ENCODE data around the gene MRFAP1L1.
"Not testable (repeated sequence)": the region's sequence is repeated elsewhere in the genome, so short reads cannot be mapped to it uniquely, and the experiment has no call there.

The MRFAP1L1 gene

DNA sequence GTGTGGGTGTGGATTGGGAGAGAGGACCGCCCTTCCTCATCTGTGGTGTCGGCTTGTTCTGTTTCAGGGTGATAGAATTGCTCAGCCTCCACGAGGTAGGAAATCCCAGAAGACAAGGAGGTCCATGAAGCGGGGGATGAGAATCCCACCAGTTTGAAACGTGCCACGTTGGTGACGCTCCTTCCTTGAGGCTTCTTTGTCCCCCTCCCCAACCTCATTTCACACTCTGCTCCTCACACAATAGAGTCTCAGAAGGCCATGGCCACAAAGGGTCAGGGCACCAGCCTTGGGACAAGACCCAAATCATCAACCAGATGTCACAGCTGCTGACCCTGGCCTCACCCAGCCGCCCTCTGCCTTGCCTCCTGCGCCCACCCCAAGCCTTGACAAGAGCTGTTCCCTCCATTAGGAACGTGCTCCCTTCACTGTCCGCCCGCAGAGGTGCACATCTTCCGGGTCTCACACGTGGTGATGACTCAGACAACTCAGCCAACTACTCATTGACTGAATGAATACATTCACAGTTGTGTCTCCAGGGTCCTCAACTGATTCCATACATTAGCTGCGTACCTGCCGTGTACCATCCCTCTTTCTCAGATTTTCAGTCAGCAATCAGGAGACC is 24.6 kb upstream of the MRFAP1L1 start:
- no peak for DNase-seq (ENCODE audit: low read depth)

DNA sequence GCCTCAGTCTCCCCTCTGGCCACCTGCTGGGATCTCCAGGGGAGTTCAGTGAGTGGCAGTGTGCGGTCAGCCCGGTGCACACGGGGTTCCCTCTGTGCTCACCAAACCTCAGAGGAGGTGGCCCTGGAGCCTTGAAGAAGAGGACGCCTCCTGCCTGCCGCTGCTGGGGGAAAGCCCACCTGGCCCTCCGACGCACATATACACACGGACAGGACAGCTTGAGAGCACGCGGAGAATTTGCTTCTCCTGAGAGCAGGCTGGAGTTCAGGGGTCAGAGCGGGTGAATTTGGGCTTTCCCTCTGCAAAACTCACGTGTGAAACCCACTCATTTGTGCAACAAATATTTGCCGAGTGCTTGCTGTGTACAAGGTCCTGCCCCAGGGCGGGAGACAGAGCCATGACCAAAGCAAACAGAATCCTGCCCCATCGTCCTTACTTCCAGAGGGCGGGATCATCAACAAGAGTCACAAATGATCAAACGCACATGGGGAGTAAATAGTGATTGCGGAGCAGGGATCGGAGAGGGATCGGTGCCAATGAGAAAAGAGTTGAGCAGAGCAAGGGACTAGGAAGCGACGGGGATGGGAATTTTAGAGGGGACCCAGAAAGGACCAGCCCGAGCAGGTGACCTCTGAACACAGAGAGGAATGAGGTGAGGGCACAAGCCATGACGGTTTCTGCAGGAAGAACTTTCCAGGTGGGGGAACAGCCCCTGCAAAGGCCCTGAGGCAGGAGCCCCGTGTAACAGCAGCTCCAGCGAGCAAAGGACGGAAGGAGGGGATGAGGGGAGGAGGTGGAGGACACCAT is 23.9 kb upstream of the MRFAP1L1 start:
- DNase-seq (ENCODE audit: low read depth): no peak

DNA sequence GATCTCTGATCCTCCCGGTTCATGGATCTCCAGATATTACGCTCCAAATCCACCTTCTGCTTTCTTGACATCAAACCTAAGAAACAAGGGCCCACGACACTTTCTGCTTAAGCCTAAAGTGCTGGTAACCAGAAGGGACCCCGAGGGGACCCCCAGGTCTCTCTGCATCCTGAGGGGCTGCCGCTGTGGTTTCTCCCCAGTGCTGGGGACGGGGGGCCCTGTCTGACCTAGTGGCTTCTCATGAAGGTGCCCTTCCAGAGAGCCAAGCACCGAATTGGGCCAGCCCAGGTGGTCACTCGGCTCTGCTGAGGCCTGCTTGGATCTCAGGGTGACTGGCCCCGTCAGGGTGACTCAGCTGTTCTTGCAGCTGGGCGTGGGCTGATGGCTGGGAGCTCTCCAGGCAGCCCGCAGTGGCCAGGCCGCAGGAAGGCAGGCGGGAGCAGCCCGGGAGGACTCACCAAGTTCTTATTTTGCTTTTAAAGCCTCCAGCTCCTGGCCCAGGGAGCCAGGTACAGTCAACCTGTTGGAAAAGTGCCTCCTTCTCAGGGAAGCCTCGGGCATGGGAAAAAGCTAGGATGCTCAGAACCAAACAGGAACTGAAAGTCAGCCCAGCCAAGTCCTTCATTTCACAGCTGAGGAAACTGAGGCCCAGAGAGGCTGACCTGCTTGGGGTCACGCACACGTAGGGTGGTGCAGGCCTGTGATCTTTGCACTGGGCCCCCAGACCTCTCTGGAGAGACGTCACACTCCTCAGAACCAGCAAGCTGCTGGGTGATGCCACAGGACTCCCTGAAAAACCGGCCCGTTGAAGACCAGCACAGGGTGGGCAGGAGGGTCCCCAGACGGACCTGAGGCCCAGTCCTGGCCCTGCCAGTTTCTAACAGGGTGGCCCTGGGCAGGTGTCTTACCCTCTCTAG is 23.0 kb upstream of the MRFAP1L1 start:
- no peak for DNase-seq (ENCODE audit: low read depth)

DNA sequence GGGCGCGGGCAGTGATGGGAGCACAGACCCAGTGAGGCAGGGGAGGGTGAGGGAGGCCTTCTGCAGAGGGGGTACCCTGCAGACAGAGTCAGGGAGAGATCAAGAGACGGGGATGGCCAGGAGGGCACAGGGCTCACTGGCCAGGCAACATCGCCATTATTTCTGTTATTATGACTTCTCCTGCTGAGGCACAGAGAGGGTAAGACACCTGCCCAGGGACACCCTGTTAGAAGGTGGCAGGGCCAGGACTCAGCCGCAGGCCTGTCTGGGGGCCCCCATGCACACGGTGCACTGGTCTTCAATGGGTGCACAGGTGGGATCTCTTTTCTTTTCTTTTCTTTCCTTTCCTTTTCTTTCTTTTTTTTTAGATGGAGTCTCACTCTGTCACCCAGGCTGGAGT is 22.1 kb upstream of the MRFAP1L1 start:
- no peak for DNase-seq (ENCODE audit: low read depth)

DNA sequence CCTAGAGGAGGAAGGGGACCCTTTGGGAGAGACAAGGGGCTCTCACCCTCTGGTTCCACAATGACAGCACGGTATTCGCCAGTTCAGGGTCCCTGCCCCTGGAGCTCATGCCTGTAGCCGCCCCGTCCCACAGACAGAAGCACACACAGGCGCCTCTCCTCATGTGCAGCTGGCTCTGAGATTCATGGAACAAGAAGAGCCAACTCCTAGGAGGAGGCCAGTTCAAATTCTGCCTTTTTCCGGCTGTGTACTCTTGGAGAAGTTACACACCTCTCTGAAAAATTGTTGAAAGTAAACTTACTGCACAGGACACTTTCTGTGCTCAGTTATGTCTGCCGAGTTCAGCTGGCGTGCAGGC is 21.6 kb upstream of the MRFAP1L1 start:
- DNase-seq (ENCODE audit: low read depth): no peak

DNA sequence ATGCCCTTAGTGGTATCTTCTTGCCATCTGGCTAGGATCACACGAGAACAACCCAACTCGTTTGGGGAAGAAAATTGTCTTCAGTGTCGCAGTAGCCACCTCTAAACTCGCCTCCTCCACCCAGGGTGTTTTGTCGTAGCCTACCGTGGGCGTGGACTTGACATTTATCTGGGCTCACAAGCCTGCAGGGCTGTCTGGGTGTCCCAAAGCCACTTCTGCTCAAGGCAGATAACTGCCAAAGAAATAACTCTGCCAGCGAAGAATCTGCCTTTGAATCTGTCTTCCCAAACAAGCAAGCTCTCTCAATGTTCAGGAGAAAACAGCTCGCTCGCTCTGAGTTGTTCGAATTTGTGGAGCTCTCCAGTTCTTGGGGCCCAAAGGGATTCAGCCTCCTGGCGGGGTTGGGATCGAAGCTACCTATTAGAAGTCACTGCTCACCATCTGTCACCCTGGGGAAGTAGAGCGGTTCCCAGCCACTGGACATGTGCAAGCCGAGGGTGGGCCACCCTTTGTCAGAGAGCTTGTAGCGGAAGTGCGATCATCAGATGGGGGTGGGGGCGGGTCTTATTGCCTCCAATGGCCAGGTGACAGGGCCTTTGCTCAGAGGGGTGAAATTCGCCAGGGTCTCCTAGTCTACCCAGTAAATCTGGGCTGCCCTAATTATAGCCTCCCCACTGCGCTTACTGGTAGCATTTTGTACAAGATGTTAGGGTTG is 21.1 kb upstream of the MRFAP1L1 start:
- no peak for DNase-seq (ENCODE audit: low read depth)

DNA sequence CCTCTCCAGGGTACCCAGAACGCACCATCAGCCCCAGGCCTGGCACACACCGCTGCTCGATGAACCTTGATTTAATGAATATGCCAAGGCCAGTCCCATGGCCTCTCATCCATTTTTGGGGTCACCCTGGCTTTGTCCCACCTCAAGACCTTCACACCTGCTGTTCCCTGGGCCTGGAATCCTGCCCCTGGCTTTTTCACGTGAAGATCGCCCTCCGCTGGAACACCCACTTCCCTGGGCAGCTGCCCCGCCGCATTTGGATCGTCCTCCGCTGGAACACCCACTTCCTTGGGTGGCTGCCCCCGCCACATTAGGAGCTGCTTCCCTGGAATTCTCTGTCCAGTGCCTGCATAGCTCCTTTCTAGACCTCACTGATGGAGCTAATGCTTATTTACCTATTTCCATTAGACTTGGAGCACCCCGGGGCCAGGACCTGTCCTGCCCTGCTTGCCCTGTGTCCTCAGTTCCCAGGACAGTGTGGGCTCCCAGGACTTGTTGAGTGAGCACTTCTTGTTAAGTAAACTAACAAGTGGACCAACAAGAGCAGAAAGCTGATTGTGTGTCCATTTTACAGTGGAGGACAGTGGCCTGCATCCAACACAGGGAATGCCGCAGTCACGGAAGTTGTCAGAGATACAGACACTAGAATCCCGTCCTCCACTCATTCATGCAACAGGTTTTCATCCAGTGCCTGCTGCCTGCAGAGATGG is 18.8 kb upstream of the MRFAP1L1 start:
- no peak for DNase-seq (ENCODE audit: low read depth)

DNA sequence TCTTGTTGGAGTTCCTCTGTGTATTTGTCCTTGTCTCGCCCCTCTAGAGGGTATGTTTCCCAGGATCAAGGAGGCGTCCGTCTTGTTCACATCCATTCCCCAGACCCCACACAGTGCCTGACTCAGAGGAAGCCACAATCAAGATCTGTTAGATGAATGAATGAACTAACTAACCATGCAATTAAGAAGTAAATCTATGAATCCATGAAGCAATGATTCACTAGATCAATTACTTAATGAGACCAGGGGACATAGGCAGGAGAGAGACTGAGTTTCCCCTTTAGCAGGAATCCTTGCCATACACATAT is 18.2 kb upstream of the MRFAP1L1 start:
- no peak for DNase-seq (ENCODE audit: low read depth)

DNA sequence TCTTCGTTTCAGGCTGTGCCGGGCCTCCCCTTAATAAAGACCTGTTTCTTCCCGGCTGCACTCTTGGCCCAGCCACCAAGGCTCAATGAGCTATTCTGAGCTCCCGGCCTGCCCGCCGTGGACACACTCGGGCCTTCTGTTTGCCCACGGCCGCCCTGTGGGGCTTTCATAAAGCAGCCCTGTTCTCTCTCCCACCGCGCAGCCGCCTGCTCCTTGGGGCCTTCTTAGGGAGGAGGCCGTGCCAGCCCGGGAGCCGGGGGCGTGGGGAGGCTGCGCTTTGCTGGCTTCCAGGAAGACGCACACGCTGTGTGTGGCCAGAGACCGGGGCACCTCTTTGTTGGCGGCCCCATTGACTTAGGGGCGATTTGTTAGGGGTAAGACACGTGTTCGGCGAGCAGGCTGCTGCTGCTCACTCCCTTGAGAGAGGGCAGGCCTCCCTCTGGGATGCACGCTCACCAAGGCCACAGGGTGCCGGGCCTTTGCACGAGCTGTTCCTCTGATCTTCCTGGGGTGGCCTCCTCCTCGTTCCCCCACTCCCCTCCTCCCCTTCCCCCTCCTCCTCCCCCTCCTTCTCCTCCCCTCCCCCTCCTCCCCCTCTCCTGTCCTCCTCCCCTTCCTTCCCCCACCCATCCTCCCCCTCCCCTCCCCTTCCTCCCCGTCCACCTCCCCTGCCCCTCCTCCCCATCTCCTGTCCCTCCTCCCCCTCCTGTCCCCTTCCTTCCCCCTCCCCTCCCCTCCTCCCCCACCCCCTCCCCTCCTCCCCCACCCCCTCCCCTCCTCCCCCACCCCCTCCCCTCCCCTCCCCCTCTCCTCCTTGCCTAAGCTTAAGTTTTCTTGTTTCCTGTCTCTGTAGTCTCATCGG is 17.6 kb upstream of the MRFAP1L1 start:
- no peak for DNase-seq (ENCODE audit: low read depth)

DNA sequence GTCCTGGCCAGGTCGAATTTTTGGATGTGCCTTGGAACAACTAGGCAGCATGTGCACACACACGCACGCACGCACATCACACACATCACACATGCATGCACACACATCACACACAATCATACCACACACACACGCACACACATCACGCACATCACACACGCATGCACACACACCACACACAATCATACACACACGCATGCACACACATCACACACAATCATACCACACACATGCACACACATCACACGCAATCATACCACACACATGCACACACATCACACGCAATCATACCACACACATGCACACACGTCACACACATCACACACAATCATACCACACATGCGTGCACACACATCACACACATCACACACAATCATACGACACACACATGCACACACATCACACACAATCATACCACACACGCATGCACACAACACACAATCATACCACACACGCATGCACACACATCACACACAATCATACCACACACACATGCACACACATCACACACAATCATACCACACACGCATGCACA is 15.8 kb upstream of the MRFAP1L1 start:
- not testable (repeated sequence) for DNase-seq (ENCODE audit: low read depth)

DNA sequence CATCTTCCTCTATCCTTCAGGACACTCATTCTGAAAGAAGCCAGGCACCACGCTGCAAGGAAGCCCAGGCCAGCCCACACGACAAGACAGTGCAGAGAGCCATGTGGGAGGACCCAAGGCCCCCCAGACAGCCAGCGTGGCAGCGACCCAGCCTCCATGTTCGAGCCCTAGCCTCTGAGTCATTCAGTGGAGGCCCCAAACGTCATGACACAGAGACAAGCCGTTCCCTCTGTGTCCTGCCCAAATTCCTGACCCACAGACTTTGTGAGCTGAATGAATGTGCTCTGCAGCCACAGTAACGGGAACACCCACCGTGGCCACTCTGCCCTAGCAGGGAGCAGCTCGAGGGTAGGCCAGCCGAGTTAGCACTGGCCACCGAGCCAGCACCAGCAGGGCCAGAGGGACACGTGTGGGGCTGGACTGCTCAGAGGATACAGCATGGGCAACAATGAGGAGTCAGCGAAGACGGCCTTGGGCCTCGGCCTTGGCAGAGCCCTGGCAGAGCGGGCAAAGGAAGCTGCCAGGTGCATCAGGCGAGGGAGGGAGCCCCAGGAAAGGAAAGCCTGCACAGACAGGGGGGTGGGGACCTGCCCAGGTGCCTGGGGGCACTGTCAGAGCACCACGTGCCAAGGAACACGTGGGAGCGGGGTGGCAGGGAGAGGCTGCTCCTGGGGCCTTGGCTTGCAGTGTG is 14.9 kb upstream of the MRFAP1L1 start:
- DNase-seq (ENCODE audit: low read depth): no peak

DNA sequence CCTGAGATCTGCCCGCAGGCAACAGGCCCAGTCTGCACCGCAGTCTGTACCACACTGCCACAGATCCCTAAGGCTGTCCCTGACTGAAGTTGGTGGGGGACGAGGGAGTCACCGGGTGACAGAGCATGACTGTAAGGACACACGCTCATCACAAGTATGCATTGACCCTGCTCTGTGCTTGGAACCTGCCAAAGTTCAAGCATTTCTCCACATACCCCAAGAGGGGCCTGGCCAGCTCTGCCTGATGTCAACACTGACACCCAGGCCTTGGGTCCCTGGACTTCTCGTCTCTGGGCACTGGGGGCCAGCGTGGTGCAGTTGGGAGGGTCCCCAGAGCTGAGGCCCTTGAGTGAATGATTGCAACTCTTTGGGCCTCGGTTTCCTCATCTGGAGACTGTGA is 14.2 kb upstream of the MRFAP1L1 start:
- DNase-seq (ENCODE audit: low read depth): no peak

DNA sequence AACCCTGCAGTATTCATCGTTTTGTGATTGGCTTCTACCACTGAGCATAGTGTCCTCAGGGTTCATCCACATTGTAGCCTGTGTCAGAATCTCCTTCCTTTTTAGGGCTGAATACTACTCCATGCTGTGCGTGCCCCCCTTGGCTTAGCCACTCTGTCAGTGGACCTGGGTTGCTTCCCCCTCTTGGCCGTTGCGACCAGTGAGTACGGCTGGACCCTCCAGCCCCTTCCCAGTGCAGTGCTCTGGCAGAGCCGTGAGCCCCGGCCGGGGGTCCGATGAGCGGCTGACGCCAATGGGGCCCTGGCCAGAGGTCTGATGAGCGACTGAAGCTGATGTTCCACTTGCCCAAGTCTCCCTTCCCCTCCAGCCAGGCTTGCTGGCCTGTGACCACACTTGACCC is 13.2 kb upstream of the MRFAP1L1 start:
- no peak for DNase-seq (ENCODE audit: low read depth)

DNA sequence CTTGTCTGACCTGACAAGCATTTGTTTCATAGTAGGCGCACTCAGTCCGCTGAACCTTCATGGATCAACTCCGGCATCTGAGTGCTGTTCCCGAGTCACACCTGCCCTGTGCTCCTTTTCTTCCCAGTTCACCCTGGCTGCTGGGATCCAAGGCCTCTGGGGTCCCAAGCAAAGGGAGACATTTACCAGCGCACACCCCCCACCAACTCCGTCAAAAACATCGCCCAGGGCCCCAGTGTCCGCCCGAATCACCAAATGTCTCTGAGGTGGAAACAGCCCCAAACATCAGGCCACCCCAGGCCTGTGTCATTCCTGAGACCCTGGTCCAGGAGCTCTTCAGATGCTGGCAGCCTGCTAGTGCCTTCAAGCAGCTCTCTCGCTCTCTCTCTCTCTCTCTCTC is 11.5 kb upstream of the MRFAP1L1 start:
- no peak for DNase-seq (ENCODE audit: low read depth)

DNA sequence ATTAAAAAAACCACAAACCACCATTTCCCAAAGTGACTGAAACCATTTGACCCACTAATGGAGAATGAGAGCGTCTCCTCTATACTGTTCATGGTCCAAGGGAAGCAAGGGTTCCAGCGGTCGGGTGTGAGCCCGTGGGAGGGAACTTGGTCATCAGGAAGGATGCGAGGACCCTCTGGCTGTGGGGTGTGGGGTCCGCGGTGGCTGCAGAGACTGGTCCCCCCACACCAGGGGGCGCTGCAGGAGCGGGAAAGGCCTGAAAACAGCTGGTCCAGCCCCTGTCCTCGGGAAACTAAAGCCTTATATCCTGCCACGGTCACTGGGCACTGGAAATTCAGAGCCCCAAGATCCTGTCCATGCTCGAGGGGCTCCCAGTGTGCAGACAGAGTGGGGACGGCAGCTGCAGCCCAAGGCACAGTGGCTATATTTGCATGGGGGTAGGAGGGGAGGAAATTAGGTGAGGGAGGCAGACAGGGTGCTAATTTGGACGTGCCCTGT is 10.6 kb upstream of the MRFAP1L1 start:
- peak; percentile 69 for DNase-seq (ENCODE audit: low read depth)

DNA sequence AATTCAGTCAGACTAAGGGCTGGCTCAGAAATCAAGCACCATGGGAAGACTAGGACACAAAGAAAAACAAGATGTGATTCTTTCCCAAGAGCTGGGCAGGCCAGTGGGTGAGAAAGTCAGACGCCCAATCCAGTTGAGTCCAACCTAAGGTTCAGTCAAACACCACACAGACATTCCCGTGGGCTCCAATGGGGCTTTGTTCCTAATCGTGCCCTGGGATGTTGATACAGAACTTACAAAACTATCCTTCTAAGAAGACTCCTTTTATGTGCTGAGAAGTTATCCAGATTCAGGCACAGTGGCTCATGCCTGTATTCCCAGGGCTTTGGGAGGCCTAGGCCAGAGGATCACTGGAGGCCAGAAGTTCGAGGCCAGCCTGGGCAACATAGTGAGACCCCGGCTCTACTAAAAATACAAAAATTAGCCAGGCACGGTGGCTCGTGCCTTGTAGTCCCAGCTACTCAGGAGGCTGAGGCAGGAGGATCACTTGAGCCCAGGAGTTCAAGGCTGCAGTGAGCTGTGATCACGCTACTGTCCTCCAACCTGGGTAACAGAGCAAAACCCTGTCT is 10.0 kb upstream of the MRFAP1L1 start:
- no peak for DNase-seq (ENCODE audit: low read depth)

DNA sequence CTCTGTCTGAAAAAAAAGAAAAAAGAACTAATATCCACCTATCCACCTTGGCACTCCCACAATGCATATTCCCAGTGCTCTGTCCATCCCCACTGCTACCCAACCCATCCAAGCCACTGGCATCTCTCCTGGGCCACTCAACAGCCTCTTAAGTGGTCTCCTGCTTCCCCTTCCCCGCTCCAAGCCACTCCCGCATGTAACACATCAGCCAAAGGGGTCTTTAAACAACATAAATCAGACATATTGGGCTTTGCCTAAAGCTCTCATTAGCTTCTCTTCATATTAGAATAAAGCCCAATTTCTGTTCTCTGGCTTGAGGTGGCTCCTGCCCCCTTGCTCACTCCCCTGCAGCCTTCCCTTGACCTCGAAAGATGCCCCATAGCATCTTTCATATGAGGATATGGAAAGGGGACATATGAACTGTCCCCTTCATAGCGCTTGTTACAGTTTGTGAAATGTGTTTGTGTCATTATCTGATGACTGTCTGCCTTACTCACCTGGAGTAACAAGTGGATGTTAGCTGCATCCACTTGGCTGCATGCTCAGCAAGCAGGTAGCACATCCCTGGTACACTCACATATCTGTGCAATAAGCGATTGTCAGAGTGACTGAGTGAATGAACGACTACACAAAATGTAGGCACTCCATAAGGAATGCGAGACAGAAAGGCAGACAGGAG is 9.4 kb upstream of the MRFAP1L1 start:
- DNase-seq (ENCODE audit: low read depth): no peak

DNA sequence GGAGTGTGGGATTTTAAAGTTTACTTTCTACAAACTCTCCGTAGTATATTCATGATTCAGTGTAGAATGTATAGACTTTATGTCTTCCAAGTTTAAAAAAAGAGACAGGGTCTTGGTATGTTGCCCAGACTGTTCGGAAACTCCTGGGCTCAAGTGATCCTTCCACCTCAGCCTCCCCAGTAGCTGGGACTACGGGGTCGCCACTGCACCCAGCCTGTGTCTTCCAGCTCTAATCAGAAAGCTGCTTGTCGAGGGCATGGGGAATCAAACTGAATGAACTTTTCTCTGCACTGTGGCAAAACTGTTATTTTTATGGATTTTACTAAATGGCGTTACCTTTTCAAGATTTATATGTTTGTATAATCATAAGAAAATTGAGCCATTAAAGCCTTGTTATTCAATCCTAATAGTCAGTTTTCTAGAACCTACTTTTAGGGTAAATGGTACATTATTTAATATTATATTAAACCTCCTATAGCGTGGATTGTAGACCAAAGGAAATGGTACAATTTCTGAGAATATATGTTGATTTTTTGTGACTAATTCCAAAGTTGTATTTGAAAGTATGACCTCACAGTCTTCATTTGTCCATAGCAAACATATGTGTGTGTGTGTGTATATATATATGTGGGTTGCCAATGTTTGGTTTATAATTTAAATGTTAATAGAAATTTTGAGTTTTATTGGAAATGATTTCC is 7.4 kb upstream of the MRFAP1L1 start:
- no peak for DNase-seq (ENCODE audit: low read depth)

Data from T follicular helper cell (primary cell).